Liver (tissue), 3 donors: ENCODE measurements around the gene CNEP1R1.

ENCODE experiments used
- FOXA1 ChIP-seq: IDR thresholded peaks from 2 replicates; pipeline ENCODE4 v1.6.1; 2016; ENCODE audit warnings: antibody characterized with exemption
- JUND ChIP-seq, 2 donors: IDR thresholded peaks; 2 replicates each; pipeline ENCODE4 v1.6.1; 2016; ENCODE audit warnings: antibody characterized with exemption in 2 of 2
- NR2F2 ChIP-seq: IDR thresholded peaks from 2 replicates; pipeline ENCODE4 v1.6.1; 2016; ENCODE audit warnings: antibody characterized with exemption
- RXRA ChIP-seq, 2 donors: IDR thresholded peaks; 2 replicates each; pipeline ENCODE4 v1.6.1; 2017 to 2018; ENCODE audit warnings: antibody characterized with exemption in 2 of 2, mild to moderate bottlenecking in 1 of 2
- TF ChIP-seq, protein P1 (sequence below): fragments of 150-350 bp; IDR thresholded peaks from 2 replicates; pipeline ENCODE4 v1.5.1; 2017; ENCODE audit warnings: improper control_type of control experiment, low read depth, low read length; ENCODE audit not compliant: missing input control
- TF ChIP-seq, protein P2 (sequence below): IDR thresholded peaks from 2 replicates; pipeline ENCODE4 v1.6.1; 2016; ENCODE audit warnings: antibody characterized with exemption, mild to moderate bottlenecking
- donor health status: healthy.
- donor health status: healthy.

DNA sequence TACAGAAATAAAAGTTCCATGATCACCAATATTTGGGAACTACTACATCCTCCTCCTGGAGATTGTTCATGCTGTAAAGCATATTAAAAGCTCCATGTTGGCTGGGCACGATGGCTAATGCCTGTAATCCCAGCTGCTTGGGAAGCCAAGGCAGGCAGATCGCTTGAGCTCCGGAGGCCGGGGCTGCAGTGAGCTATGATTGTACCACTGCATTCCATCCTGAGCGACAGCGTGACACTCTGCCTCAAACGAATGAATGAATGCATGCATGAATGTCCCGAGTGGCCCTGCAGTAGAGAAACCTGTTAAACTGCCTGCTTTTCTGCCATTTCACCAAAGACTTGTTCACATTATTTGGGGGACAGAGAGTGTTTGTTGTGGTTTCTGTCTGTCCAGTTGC lies 15.0 kb downstream of the CNEP1R1 start:
- TF ChIP-seq, protein P1, sequence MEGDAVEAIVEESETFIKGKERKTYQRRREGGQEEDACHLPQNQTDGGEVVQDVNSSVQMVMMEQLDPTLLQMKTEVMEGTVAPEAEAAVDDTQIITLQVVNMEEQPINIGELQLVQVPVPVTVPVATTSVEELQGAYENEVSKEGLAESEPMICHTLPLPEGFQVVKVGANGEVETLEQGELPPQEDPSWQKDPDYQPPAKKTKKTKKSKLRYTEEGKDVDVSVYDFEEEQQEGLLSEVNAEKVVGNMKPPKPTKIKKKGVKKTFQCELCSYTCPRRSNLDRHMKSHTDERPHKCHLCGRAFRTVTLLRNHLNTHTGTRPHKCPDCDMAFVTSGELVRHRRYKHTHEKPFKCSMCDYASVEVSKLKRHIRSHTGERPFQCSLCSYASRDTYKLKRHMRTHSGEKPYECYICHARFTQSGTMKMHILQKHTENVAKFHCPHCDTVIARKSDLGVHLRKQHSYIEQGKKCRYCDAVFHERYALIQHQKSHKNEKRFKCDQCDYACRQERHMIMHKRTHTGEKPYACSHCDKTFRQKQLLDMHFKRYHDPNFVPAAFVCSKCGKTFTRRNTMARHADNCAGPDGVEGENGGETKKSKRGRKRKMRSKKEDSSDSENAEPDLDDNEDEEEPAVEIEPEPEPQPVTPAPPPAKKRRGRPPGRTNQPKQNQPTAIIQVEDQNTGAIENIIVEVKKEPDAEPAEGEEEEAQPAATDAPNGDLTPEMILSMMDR, result no peak
- TF ChIP-seq FOXA1 (no peak), JUND (IDR thresholded peaks at IDR 0.05) (no peak), NR2F2 (no peak), RXRA (IDR thresholded peaks at IDR 0.05) (no peak)
- TF ChIP-seq, protein P2, sequence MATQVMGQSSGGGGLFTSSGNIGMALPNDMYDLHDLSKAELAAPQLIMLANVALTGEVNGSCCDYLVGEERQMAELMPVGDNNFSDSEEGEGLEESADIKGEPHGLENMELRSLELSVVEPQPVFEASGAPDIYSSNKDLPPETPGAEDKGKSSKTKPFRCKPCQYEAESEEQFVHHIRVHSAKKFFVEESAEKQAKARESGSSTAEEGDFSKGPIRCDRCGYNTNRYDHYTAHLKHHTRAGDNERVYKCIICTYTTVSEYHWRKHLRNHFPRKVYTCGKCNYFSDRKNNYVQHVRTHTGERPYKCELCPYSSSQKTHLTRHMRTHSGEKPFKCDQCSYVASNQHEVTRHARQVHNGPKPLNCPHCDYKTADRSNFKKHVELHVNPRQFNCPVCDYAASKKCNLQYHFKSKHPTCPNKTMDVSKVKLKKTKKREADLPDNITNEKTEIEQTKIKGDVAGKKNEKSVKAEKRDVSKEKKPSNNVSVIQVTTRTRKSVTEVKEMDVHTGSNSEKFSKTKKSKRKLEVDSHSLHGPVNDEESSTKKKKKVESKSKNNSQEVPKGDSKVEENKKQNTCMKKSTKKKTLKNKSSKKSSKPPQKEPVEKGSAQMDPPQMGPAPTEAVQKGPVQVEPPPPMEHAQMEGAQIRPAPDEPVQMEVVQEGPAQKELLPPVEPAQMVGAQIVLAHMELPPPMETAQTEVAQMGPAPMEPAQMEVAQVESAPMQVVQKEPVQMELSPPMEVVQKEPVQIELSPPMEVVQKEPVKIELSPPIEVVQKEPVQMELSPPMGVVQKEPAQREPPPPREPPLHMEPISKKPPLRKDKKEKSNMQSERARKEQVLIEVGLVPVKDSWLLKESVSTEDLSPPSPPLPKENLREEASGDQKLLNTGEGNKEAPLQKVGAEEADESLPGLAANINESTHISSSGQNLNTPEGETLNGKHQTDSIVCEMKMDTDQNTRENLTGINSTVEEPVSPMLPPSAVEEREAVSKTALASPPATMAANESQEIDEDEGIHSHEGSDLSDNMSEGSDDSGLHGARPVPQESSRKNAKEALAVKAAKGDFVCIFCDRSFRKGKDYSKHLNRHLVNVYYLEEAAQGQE, result no peak
